HEK293 (cell line): ENCODE measurements around the gene IRF2.
"Not testable (repeated sequence)": the region's sequence is repeated elsewhere in the genome, so short reads cannot be mapped to it uniquely, and the experiment has no call there.

Experiments used
- CTCF ChIA-PET: fragments of 350-600 bp; formaldehyde crosslinking; extraction: SDS; loops from one replicate; lab custom pipeline; 2021; ENCODE audit warnings: antibody characterized with exemption; lab: Yijun Ruan, JAX
- POLR2A ChIA-PET: fragments of 300-600 bp; formaldehyde crosslinking; extraction: SDS; loops from one replicate; lab custom pipeline; 2020; ENCODE audit warnings: antibody characterized with exemption, inconsistent platforms; lab: Yijun Ruan, JAX
- H3K27ac ChIP-seq: fragments of 200-500 bp; sonication (Bioruptor generic); 2 replicates; pipeline ENCODE4 v1.5.1; 2014; ENCODE audit warnings: low read depth, low read length, control low read depth, inconsistent platforms; ENCODE audit errors: extremely low read depth
- H3K36me3 ChIP-seq, 2 experiments: fragments of 200-500 bp in 1 of 2; sonication (Bioruptor generic) in 1 of 2; 1 replicate in 1 of 2; 2 replicates in 1 of 2; pipeline ENCODE4 v1.5.1; 2014 to 2017; ENCODE audit warnings: inconsistent platforms in 2 of 2, low read length in 2 of 2; ENCODE audit not compliant: control insufficient read depth in 2 of 2, insufficient read depth in 1 of 2
- H3K4me1 ChIP-seq: fragments of 200-500 bp; sonication (Bioruptor generic); 2 replicates; pipeline ENCODE4 v1.5.1; 2014; ENCODE audit warnings: mild to moderate bottlenecking, low read length, inconsistent platforms; ENCODE audit not compliant: control insufficient read depth, insufficient read depth
- H3K4me3 ChIP-seq: 2 replicates; pipeline ENCODE4 v1.5.1; 2011; ENCODE audit warnings: low read depth, mild to moderate bottlenecking, control low read depth, low read length, moderate library complexity
- H3K9me3 ChIP-seq: fragments of 200-500 bp; sonication (Bioruptor generic); 2 replicates; pipeline ENCODE4 v1.5.1; 2014; ENCODE audit warnings: low read depth, low read length, inconsistent platforms; ENCODE audit not compliant: control insufficient read depth, insufficient read depth
- ATF2 ChIP-seq: fragments of 450-650 bp; formaldehyde crosslinking; IDR thresholded peaks from 2 replicates; pipeline ENCODE4 v1.5.1; 2016; ENCODE audit warnings: missing biosample characterization, missing genetic modification characterization, low read depth
- BCL6B ChIP-seq: fragments of 450-650 bp; formaldehyde crosslinking; IDR thresholded peaks from 2 replicates; pipeline ENCODE4 v1.5.1; 2017; ENCODE audit warnings: missing biosample characterization, missing genetic modification characterization
- FEZF1 ChIP-seq: fragments of 450-650 bp; formaldehyde crosslinking; IDR thresholded peaks from 2 replicates; pipeline ENCODE4 v1.5.1; 2016; ENCODE audit warnings: missing biosample characterization, missing genetic modification characterization
- KLF9 ChIP-seq: fragments of 450-650 bp; formaldehyde crosslinking; IDR thresholded peaks from 2 replicates; pipeline ENCODE4 v1.5.1; 2016; ENCODE audit warnings: missing biosample characterization, missing genetic modification characterization, low read depth
- MYNN ChIP-seq: fragments of 450-650 bp; formaldehyde crosslinking; IDR thresholded peaks from 2 replicates; pipeline ENCODE4 v1.5.1; 2016; ENCODE audit warnings: missing biosample characterization, missing genetic modification characterization, borderline replicate concordance
- MZF1 ChIP-seq: fragments of 450-650 bp; formaldehyde crosslinking; IDR thresholded peaks from 2 replicates; pipeline ENCODE4 v1.5.1; 2017; ENCODE audit warnings: missing biosample characterization, missing genetic modification characterization, borderline replicate concordance
- OVOL3 ChIP-seq: fragments of 450-650 bp; formaldehyde crosslinking; IDR thresholded peaks from 2 replicates; pipeline ENCODE4 v1.5.1; 2016; ENCODE audit warnings: missing biosample characterization, missing genetic modification characterization
- PATZ1 ChIP-seq: fragments of 450-650 bp; formaldehyde crosslinking; IDR thresholded peaks from 2 replicates; pipeline ENCODE4 v1.5.1; 2016; ENCODE audit warnings: missing biosample characterization, missing genetic modification characterization
- SCRT1 ChIP-seq: fragments of 450-650 bp; formaldehyde crosslinking; IDR thresholded peaks from 2 replicates; pipeline ENCODE4 v1.5.1; 2016; ENCODE audit warnings: missing biosample characterization, missing genetic modification characterization, borderline replicate concordance
- SCRT2 ChIP-seq: fragments of 450-650 bp; formaldehyde crosslinking; IDR thresholded peaks from 2 replicates; pipeline ENCODE4 v1.5.1; 2016; ENCODE audit warnings: missing biosample characterization, missing genetic modification characterization
- SETDB1 ChIP-seq: IDR thresholded peaks from one replicate; pipeline ENCODE4 v1.6.1; 2017; ENCODE audit warnings: mild to moderate bottlenecking, low read length, moderate library complexity, mixed read lengths; ENCODE audit not compliant: insufficient read length
- SP2 ChIP-seq: fragments of 450-650 bp; formaldehyde crosslinking; IDR thresholded peaks from 2 replicates; pipeline ENCODE4 v1.5.1; 2016; ENCODE audit warnings: missing biosample characterization, missing genetic modification characterization
- SP7 ChIP-seq: fragments of 450-650 bp; formaldehyde crosslinking; IDR thresholded peaks from 2 replicates; pipeline ENCODE4 v1.5.1; 2016; ENCODE audit warnings: missing biosample characterization, missing genetic modification characterization
- TCF7L2 ChIP-seq: IDR thresholded peaks from 2 replicates; pipeline ENCODE4 v1.6.1; 2011; ENCODE audit warnings: low read depth, mild to moderate bottlenecking, inconsistent platforms, low read length, moderate library complexity, borderline replicate concordance
- ZNF133 ChIP-seq: fragments of 450-650 bp; formaldehyde crosslinking; IDR thresholded peaks from 2 replicates; pipeline ENCODE4 v1.5.1; 2016; ENCODE audit warnings: missing biosample characterization, missing genetic modification characterization
- ZNF394 ChIP-seq: fragments of 450-650 bp; formaldehyde crosslinking; IDR thresholded peaks from 2 replicates; pipeline ENCODE4 v1.5.1; 2016; ENCODE audit warnings: missing biosample characterization, missing genetic modification characterization, mild to moderate bottlenecking, moderate library complexity, borderline replicate concordance
- ZNF501 ChIP-seq: fragments of 450-650 bp; formaldehyde crosslinking; IDR thresholded peaks from 2 replicates; pipeline ENCODE4 v1.5.1; 2016; ENCODE audit warnings: missing biosample characterization, missing genetic modification characterization
- ZNF660 ChIP-seq: fragments of 450-650 bp; IDR thresholded peaks from 2 replicates; pipeline ENCODE4 v1.5.1; 2018; ENCODE audit warnings: missing biosample characterization, mild to moderate bottlenecking, missing genetic modification characterization
- ZNF670 ChIP-seq: fragments of 450-650 bp; formaldehyde crosslinking; IDR thresholded peaks from 2 replicates; pipeline ENCODE4 v1.5.1; 2016; ENCODE audit warnings: missing biosample characterization, missing genetic modification characterization, low read depth
- ZNF843 ChIP-seq: fragments of 450-650 bp; formaldehyde crosslinking; IDR thresholded peaks from 2 replicates; pipeline ENCODE4 v1.5.1; 2016; ENCODE audit warnings: missing biosample characterization, missing genetic modification characterization

IRF2 gene

GRCh38 chr4:184376923-184377322 is 97.4 kb downstream of the IRF2 start:
- H3K9me3 ChIP-seq, result no peaks in the 10 kb centered on the region
- CTCF ChIA-PET, result no interaction called here

GRCh38 chr4:184376126-184376838 is 98.1 kb downstream of the IRF2 start:
- POLR2A ChIA-PET, result no interaction called here
- Histone ChIP-seq H3K27ac (no peak overlapping the region), H3K9me3 (no peaks in the 10 kb centered on the region), H3K4me3 (no peak overlapping the region), H3K36me3 (no peaks in the 10 kb centered on the region), H3K4me1 (no peaks in the 10 kb centered on the region)
- TF ChIP-seq MYNN (tag by site-specific recombination), result no peak
- no peak for TF ChIP-seq KLF9 (tag by site-specific recombination)
- TF ChIP-seq SCRT1 (tag by site-specific recombination), result no peak
- no peak for TF ChIP-seq ZNF394 (tag by site-specific recombination)
- no peak for TF ChIP-seq FEZF1 (tag by site-specific recombination)
- no peak for TF ChIP-seq ZNF843
- TF ChIP-seq SCRT2, result peak; percentile 35; the same call in 1 of the 2 replicates
- CTCF ChIA-PET, result interaction anchor here (0.7 kb wide), 1 partner anchor 126 kb away, joined by 3 read pairs; no protein-coding TSS in a partner anchor

More at GRCh38 chr4:184376923-184377322, 97.4 kb downstream of the IRF2 start:
- H3K4me3 ChIP-seq, result no peak overlapping the region
- TF ChIP-seq ZNF133 (tag by site-specific recombination) (peak; percentile 92), SETDB1 (peak; percentile 58), PATZ1 (tag by site-specific recombination) (no peak)
- H3K4me1 ChIP-seq, result no peaks in the 10 kb centered on the region
- H3K27ac ChIP-seq, result no peak overlapping the region
- POLR2A ChIA-PET, result no interaction called here
- H3K36me3 ChIP-seq, result no peaks in the 10 kb centered on the region

GRCh38 chr4:184375623-184376022 is 98.7 kb downstream of the IRF2 start:
- H3K9me3 ChIP-seq, POLR2A ChIA-PET, H3K4me3 ChIP-seq, H3K27ac ChIP-seq, H3K36me3 ChIP-seq, H3K4me1 ChIP-seq: not testable (repeated sequence)
- CTCF ChIA-PET, result interaction anchor here (0.7 kb wide), 1 partner anchor 125 kb away, joined by 3 read pairs; no protein-coding TSS in a partner anchor

GRCh38 chr4:184375027-184375426 is 99.3 kb downstream of the IRF2 start:
- POLR2A ChIA-PET, result no interaction called here
- Histone ChIP-seq H3K4me3 (no peak overlapping the region), H3K9me3 (no peaks in the 10 kb centered on the region), H3K4me1 (no peaks in the 10 kb centered on the region), H3K36me3 (no peaks in the 10 kb centered on the region), H3K27ac (no peak overlapping the region)
- TF ChIP-seq ZNF670 (tag by site-specific recombination) (no peak), SP7 (peak; percentile 50)
- CTCF ChIA-PET, result no interaction called here

- Histone ChIP-seq H3K9me3 (no peaks in the 10 kb centered on the region), H3K36me3 (no peaks in the 10 kb centered on the region), H3K27ac (no peak overlapping the region), H3K4me1 (no peaks in the 10 kb centered on the region), H3K4me3 (no peak overlapping the region)
- ChIA-PET CTCF (no interaction called here), POLR2A (no interaction called here)
- TF ChIP-seq MZF1 (tag by site-specific recombination) (no peak), SP2 (tag by site-specific recombination) (no peak), ZNF660 (tag by site-specific recombination) (no peak), ZNF501 (tag by site-specific recombination) (no peak), BCL6B (no peak), TCF7L2 (no peak), OVOL3 (no peak), ATF2 (no peak)
These were observed 100.4 kb downstream of the IRF2 start for GRCh38 chr4:184373886-184374405.
